HUES64 (cell line): ENCODE data around the gene SKOR1.

Experiments used
- H3K27ac ChIP-seq: 2 replicates; pipeline ENCODE4 v1.7.0; 2013; ENCODE audit warnings: low read depth, low read length, inconsistent platforms
- H3K27me3 ChIP-seq: 2 replicates; pipeline ENCODE4 v1.6.1; 2013; ENCODE audit warnings: mild to moderate bottlenecking, low read length; ENCODE audit not compliant: insufficient read depth
- H3K36me3 ChIP-seq: 2 replicates; pipeline ENCODE4 v1.6.1; 2013; ENCODE audit warnings: mild to moderate bottlenecking, low read length; ENCODE audit not compliant: insufficient read depth
- H3K4me1 ChIP-seq: 2 replicates; pipeline ENCODE4 v1.6.1; 2013; ENCODE audit warnings: mild to moderate bottlenecking, low read length, moderate library complexity; ENCODE audit not compliant: insufficient read depth
- H3K4me3 ChIP-seq: 2 replicates; pipeline ENCODE4 v1.5.1; 2013; ENCODE audit warnings: mild to moderate bottlenecking, low read length, moderate library complexity
- H3K9ac ChIP-seq: 2 replicates; pipeline ENCODE4 v1.6.1; 2013; ENCODE audit warnings: mild to moderate bottlenecking, low read depth, low read length
- H3K9me3 ChIP-seq: 2 replicates; pipeline ENCODE4 v1.6.1; 2013; ENCODE audit warnings: low read depth, low read length; ENCODE audit not compliant: insufficient read depth
- WGBS: fragments of 150-250, 120-280 bp; methylation state at CpG from one replicate; pipeline ENCODE4 v1.1.7; 2013; ENCODE audit warnings: missing lambda C conversion rate; 5-methylcytosine and 5-hydroxymethylcytosine counted together

SKOR1 gene

GRCh38 chr15:67799801-67800205 lies 25.5 kb upstream of the SKOR1 start:
- H3K9me3 ChIP-seq: peaks cover 7% of the 10 kb centered on the region; the same call in 1 of the 2 replicates
- no peak overlapping the region for H3K27ac ChIP-seq
- no peak overlapping the region for H3K9ac ChIP-seq
- no peak overlapping the region for H3K4me3 ChIP-seq
- H3K27me3 ChIP-seq: no peaks in the 10 kb centered on the region
- H3K36me3 ChIP-seq: no peaks in the 10 kb centered on the region
- peaks cover 18% of the 10 kb centered on the region for H3K4me1 ChIP-seq
- 57% methylated on average over 5 of the region's 6 CpGs for WGBS

GRCh38 chr15:67801142-67801541 lies 24.2 kb upstream of the SKOR1 start:
- WGBS: 90% methylated on average over 2 of the region's 2 CpGs
- no peaks in the 10 kb centered on the region for H3K27me3 ChIP-seq

GRCh38 chr15:67801926-67802914 lies 23.1 kb upstream of the SKOR1 start:
- Histone ChIP-seq H3K4me1 (peaks cover 30% of the 10 kb centered on the region), H3K27me3 (no peaks in the 10 kb centered on the region), H3K27ac (no peak overlapping the region), H3K9me3 (no peaks in the 10 kb centered on the region), H3K9ac (no peak overlapping the region), H3K36me3 (no peaks in the 10 kb centered on the region), H3K4me3 (no peak overlapping the region)
- 84% methylated on average over 19 of the region's 19 CpGs for WGBS

More at GRCh38 chr15:67801142-67801541, 24.2 kb upstream of the SKOR1 start:
- Histone ChIP-seq H3K9ac (no peak overlapping the region), H3K9me3 (no peaks in the 10 kb centered on the region), H3K4me1 (peaks cover 30% of the 10 kb centered on the region), H3K27ac (no peak overlapping the region), H3K4me3 (no peak overlapping the region), H3K36me3 (no peaks in the 10 kb centered on the region)

- Histone ChIP-seq H3K27ac (no peak overlapping the region), H3K27me3 (no peaks in the 10 kb centered on the region), H3K4me1 (peaks cover 30% of the 10 kb centered on the region), H3K4me3 (no peak overlapping the region), H3K36me3 (no peaks in the 10 kb centered on the region), H3K9ac (no peak overlapping the region), H3K9me3 (no peaks in the 10 kb centered on the region)
- 92% methylated on average over 3 of the region's 3 CpGs for WGBS
Measured at GRCh38 chr15:67803299-67803698, 22.0 kb upstream of the SKOR1 start.

- Histone ChIP-seq H3K27me3 (no peaks in the 10 kb centered on the region), H3K9me3 (no peaks in the 10 kb centered on the region), H3K36me3 (no peaks in the 10 kb centered on the region), H3K9ac (no peak overlapping the region; the same call in 1 of the 2 replicates), H3K4me1 (peaks cover 29% of the 10 kb centered on the region), H3K27ac (no peak overlapping the region), H3K4me3 (no peak overlapping the region)
- WGBS: 48% methylated on average over 27 of the region's 27 CpGs
Measured at GRCh38 chr15:67803996-67804843, 21.1 kb upstream of the SKOR1 start.

GRCh38 chr15:67805008-67805665 lies 20.2 kb upstream of the SKOR1 start:
- H3K27ac ChIP-seq: no peak overlapping the region
- WGBS: 83% methylated on average over 17 of the region's 17 CpGs

GRCh38 chr15:67805666-67806516 lies 19.4 kb upstream of the SKOR1 start:
- Histone ChIP-seq H3K27ac (no peak overlapping the region), H3K9ac (no peak overlapping the region), H3K9me3 (no peaks in the 10 kb centered on the region)

More at GRCh38 chr15:67805008-67805665, 20.2 kb upstream of the SKOR1 start:
- Histone ChIP-seq H3K27me3 (no peaks in the 10 kb centered on the region), H3K4me1 (peaks cover 25% of the 10 kb centered on the region), H3K4me3 (no peak overlapping the region), H3K9me3 (no peaks in the 10 kb centered on the region), H3K36me3 (no peaks in the 10 kb centered on the region), H3K9ac (no peak overlapping the region)

GRCh38 chr15:67806536-67806935 lies 18.8 kb upstream of the SKOR1 start:
- no peak overlapping the region for H3K4me3 ChIP-seq
- WGBS: 94% methylated on average over 18 of the region's 18 CpGs
- H3K27ac ChIP-seq: no peak overlapping the region
- no peaks in the 10 kb centered on the region for H3K36me3 ChIP-seq
- H3K9ac ChIP-seq: no peak overlapping the region
- peaks cover 25% of the 10 kb centered on the region for H3K4me1 ChIP-seq
- H3K27me3 ChIP-seq: no peaks in the 10 kb centered on the region
- H3K9me3 ChIP-seq: no peaks in the 10 kb centered on the region

More at GRCh38 chr15:67805666-67806516, 19.4 kb upstream of the SKOR1 start:
- peaks cover 25% of the 10 kb centered on the region for H3K4me1 ChIP-seq
- H3K27me3 ChIP-seq: no peaks in the 10 kb centered on the region
- no peaks in the 10 kb centered on the region for H3K36me3 ChIP-seq
- 92% methylated on average over 16 of the region's 16 CpGs for WGBS
- H3K4me3 ChIP-seq: no peak overlapping the region

- 95% methylated on average over 5 of the region's 5 CpGs for WGBS
- Histone ChIP-seq H3K9ac (no peak overlapping the region), H3K36me3 (no peaks in the 10 kb centered on the region), H3K27me3 (no peaks in the 10 kb centered on the region), H3K4me3 (no peak overlapping the region), H3K27ac (no peak overlapping the region), H3K9me3 (no peaks in the 10 kb centered on the region), H3K4me1 (peaks cover 25% of the 10 kb centered on the region)
Measured at GRCh38 chr15:67807141-67807540, 18.2 kb upstream of the SKOR1 start.

GRCh38 chr15:67807836-67808235 lies 17.5 kb upstream of the SKOR1 start:
- Histone ChIP-seq H3K27me3 (no peaks in the 10 kb centered on the region), H3K9ac (no peak overlapping the region), H3K4me3 (no peak overlapping the region), H3K27ac (no peak overlapping the region), H3K4me1 (peaks cover 25% of the 10 kb centered on the region), H3K36me3 (no peaks in the 10 kb centered on the region), H3K9me3 (no peaks in the 10 kb centered on the region)
- WGBS: 96% methylated on average over 7 of the region's 7 CpGs
